Glomerular endothelial cell (primary cell): Measurements from ENCODE around the gene MYO10. TPM values are rescaled to one million over a fixed set of nuclear protein-coding genes. Genes with fewer than 3 reads are reported as not detected.

Experiments used
- DNase-seq: peaks from one replicate; pipeline ENCODE4 v3.0.0-alpha.2; 2011; ENCODE audit warnings: low read depth, low spot score; ENCODE audit errors: extremely low read depth
- total RNA-seq: library from RNA; depleted of rRNA; stranded (reverse); fragments of >200 nt; gene quantifications from 2 replicates; pipeline ENCODE4 v1.2.3, GENCODE V29; 2015

Gene MYO10
- total RNA-seq, 1 donor from 2014 or later = 167 TPM

GRCh38 chr5:16944816-16945562 lies 8.9 kb upstream of the MYO10 start:
- no peak for DNase-seq

GRCh38 chr5:16943846-16944678 lies 8.0 kb upstream of the MYO10 start:
- DNase-seq = no peak

GRCh38 chr5:16937503-16938161 lies 1.5 kb upstream of the MYO10 start:
- no peak for DNase-seq

- DNase-seq = no peak
Measured at GRCh38 chr5:16936989-16937438, 926 bp upstream of the MYO10 start.

GRCh38 chr5:16935231-16936149 lies 598 bp downstream of the MYO10 start:
- no peak for DNase-seq

GRCh38 chr5:16934677-16935153 lies 1.4 kb downstream of the MYO10 start:
- DNase-seq = no peak

- DNase-seq = no peak
Measured at GRCh38 chr5:16934123-16934522, 2.0 kb downstream of the MYO10 start.

GRCh38 chr5:16933337-16933736 lies 2.8 kb downstream of the MYO10 start:
- DNase-seq = no peak

GRCh38 chr5:16932401-16932800 lies 3.7 kb downstream of the MYO10 start:
- DNase-seq = no peak

GRCh38 chr5:16931334-16932110 lies 4.6 kb downstream of the MYO10 start:
- no peak for DNase-seq

GRCh38 chr5:16930496-16930895 lies 5.6 kb downstream of the MYO10 start:
- DNase-seq = no peak

- no peak for DNase-seq
Measured at GRCh38 chr5:16929831-16930230, 6.3 kb downstream of the MYO10 start.

GRCh38 chr5:16929347-16929746 lies 6.7 kb downstream of the MYO10 start:
- no peak for DNase-seq

- DNase-seq = no peak
Measured at GRCh38 chr5:16927613-16928012, 8.5 kb downstream of the MYO10 start.

- no peak for DNase-seq
Measured at GRCh38 chr5:16926417-16926816, 9.7 kb downstream of the MYO10 start.

- DNase-seq = no peak
Measured at GRCh38 chr5:16924206-16924605, 11.9 kb downstream of the MYO10 start.

GRCh38 chr5:16922430-16922829 lies 13.7 kb downstream of the MYO10 start:
- no peak for DNase-seq

GRCh38 chr5:16921211-16921610 lies 14.9 kb downstream of the MYO10 start:
- no peak for DNase-seq

GRCh38 chr5:16920109-16920816 lies 15.8 kb downstream of the MYO10 start:
- no peak for DNase-seq
